Uterus (tissue), 4 donors: ENCODE data around the gene LCK. TPM values are rescaled to one million over a fixed set of nuclear protein-coding genes. Genes with fewer than 3 reads are reported as not detected.
A peak's percentile ranks its signal among the peaks of the same experiment; 100 is the strongest.

ENCODE experiments used
- DNase-seq, 2 donors: peaks; one replicate each; pipeline ENCODE4 v3.0.0-alpha.2; 2019 to 2020
- H3K27ac ChIP-seq, 2 donors: fragments of 200-600 bp; sonication (generic); 1 replicate in 1 of 2; 2 replicates in 1 of 2; pipeline ENCODE4 v1.5.1; 2016 to 2018
- H3K27me3 ChIP-seq, 2 donors: fragments of 200-600 bp; sonication (generic); one replicate each; pipeline ENCODE4 v1.5.1; 2018 to 2019; ENCODE audit warnings: control low read depth in 1 of 2
- H3K36me3 ChIP-seq, 2 donors: fragments of 200-600 bp; sonication (generic); one replicate each; pipeline ENCODE4 v1.5.1; 2019; ENCODE audit warnings: control low read depth in 1 of 2
- H3K4me1 ChIP-seq, 2 donors: fragments of 200-600 bp; sonication (generic); one replicate each; pipeline ENCODE4 v1.5.1; 2018 to 2019; ENCODE audit warnings: control low read depth in 1 of 2
- H3K4me3 ChIP-seq, 2 donors: fragments of 200-600 bp; sonication (generic); 1 replicate in 1 of 2; 2 replicates in 1 of 2; pipeline ENCODE4 v1.5.1; 2018 to 2019; ENCODE audit warnings: mild to moderate bottlenecking in 1 of 2
- H3K9me3 ChIP-seq, 2 donors: fragments of 200-600 bp; sonication (generic); one replicate each; pipeline ENCODE4 v1.5.1; 2019; ENCODE audit warnings: control low read depth in 1 of 2
- POLR2A ChIP-seq, 2 donors: fragments of 450-650 bp; IDR thresholded peaks; one replicate each; pipeline ENCODE4 v1.6.1; 2016; ENCODE audit warnings: antibody characterized with exemption in 2 of 2, mild to moderate bottlenecking in 1 of 2, moderate library complexity in 1 of 2
- intact Hi-C: fragments of 100-400 bp; cut with DNase I; formaldehyde crosslinking; loops from one replicate; pipeline ENCODE4 v1.15.1; 2023; ENCODE audit warnings: low total_unique reads
- small RNA-seq: library from RNA; depleted of rRNA; stranded (forward); fragments of <200 nt; gene quantifications from one replicate; pipeline ENCODE3, GENCODE V24; 2016
- total RNA-seq, 4 donors: library from RNA; depleted of rRNA in 3 of 4; stranded (reverse); fragments of >200 nt in 3 of 4; gene quantifications; one replicate each; pipeline versions ENCODE4 v1.1.0 to v1.2.4, GENCODE V29; 2014 to 2023
- TF ChIP-seq, protein P1 (sequence below), 4 experiments: fragments of 200-600 bp in 2 of 4; fragments of 450-650 bp in 2 of 4; sonication (generic) in 2 of 4; IDR thresholded peaks; one replicate each; pipeline ENCODE4 v1.5.1; 2016 to 2019; ENCODE audit warnings: antibody characterized with exemption in 4 of 4, mild to moderate bottlenecking in 2 of 4, moderate library complexity in 1 of 4
- donor health status: DM: yes; HTN: yes; CAD: no.

Gene LCK
- total RNA-seq, 4 donors from 2014 or later = 0.26 to 2.0 (median 1.4) TPM

DNA sequence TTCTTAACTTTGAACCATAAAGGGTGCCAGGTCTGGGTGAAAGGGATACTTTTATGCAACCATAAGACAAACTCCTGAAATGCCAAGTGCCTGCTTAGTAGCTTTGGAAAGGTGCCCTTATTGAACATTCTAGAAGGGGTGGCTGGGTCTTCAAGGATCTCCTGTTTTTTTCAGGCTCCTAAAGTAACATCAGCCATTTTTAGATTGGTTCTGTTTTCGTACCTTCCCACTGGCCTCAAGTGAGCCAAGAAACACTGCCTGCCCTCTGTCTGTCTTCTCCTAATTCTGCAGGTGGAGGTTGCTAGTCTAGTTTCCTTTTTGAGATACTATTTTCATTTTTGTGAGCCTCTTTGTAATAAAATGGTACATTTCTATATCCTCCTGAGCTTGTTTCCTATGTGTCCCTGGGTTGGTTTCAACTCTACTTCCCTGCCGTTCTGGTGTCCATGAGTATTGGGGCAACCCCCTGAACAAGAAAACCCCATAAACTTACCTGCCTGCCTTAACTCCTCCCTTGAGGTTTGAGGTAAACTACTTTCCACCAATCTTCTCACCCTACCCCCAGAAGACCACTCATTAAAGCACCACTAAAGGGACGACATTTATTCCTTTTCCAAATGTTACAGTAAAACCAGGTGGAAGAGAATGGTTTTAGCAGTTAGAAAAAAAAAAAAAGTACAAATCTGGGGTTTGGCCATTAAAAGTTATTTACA, 82.3 kb downstream of the LCK start:
- intact Hi-C loops = no loop called here
- Histone ChIP-seq H3K36me3 (no peaks in the 10 kb centered on the region), H3K27me3 (no peaks in the 10 kb centered on the region), H3K4me1 (peaks cover 0 to 4% of the 10 kb centered on the region in 2 donors), H3K27ac (no peak overlapping the region), H3K4me3 (no peak overlapping the region), H3K9me3 (no peaks in the 10 kb centered on the region)
- DNase-seq = no peak
- TF ChIP-seq, protein P1, sequence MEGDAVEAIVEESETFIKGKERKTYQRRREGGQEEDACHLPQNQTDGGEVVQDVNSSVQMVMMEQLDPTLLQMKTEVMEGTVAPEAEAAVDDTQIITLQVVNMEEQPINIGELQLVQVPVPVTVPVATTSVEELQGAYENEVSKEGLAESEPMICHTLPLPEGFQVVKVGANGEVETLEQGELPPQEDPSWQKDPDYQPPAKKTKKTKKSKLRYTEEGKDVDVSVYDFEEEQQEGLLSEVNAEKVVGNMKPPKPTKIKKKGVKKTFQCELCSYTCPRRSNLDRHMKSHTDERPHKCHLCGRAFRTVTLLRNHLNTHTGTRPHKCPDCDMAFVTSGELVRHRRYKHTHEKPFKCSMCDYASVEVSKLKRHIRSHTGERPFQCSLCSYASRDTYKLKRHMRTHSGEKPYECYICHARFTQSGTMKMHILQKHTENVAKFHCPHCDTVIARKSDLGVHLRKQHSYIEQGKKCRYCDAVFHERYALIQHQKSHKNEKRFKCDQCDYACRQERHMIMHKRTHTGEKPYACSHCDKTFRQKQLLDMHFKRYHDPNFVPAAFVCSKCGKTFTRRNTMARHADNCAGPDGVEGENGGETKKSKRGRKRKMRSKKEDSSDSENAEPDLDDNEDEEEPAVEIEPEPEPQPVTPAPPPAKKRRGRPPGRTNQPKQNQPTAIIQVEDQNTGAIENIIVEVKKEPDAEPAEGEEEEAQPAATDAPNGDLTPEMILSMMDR (IDR thresholded peaks at IDR 0.05) = no peak
- TF ChIP-seq POLR2A (IDR thresholded peaks at IDR 0.05) = no peak

DNA sequence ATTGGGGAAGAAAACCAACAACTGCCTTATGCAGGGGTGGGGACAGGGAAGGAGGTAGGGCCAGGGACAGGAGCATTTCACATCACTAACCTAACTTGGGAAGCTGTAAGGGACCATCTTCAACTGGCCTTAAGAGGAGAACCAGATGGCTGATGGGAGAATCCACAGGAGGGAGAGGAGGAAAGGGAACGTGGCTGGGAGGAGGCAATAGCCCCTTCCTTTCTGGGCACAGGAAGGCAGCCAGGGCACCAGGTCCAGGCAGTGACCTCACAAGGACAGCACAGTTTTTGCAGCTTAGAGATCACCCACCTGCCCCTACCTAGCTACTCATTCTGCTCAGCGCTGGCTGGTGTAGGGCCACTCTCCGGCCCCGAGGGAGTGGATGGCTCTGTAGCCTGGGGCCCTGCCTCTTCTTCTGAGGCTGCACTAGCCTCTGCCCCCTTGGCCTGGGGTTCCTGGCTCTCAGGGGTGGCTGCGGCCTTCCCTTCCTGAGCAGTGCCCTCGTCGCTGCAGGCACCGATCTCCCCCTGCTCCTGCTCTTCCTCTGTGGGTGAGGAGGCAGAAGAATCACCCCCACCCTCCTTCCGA, 83.3 kb downstream of the LCK start:
- intact Hi-C loops = no loop called here
- no peak for TF ChIP-seq POLR2A (IDR thresholded peaks at IDR 0.05)
- TF ChIP-seq, protein P1 (IDR thresholded peaks at IDR 0.05) = no peak
- Histone ChIP-seq H3K4me1 (peaks cover 0 to 4% of the 10 kb centered on the region in 2 donors), H3K9me3 (no peaks in the 10 kb centered on the region), H3K27me3 (no peaks in the 10 kb centered on the region), H3K36me3 (no peaks in the 10 kb centered on the region), H3K27ac (peak overlapping the region; percentile 72 to 82), H3K4me3 (peak overlapping the region; percentile 45 to 81)
- DNase-seq = no peak

DNA sequence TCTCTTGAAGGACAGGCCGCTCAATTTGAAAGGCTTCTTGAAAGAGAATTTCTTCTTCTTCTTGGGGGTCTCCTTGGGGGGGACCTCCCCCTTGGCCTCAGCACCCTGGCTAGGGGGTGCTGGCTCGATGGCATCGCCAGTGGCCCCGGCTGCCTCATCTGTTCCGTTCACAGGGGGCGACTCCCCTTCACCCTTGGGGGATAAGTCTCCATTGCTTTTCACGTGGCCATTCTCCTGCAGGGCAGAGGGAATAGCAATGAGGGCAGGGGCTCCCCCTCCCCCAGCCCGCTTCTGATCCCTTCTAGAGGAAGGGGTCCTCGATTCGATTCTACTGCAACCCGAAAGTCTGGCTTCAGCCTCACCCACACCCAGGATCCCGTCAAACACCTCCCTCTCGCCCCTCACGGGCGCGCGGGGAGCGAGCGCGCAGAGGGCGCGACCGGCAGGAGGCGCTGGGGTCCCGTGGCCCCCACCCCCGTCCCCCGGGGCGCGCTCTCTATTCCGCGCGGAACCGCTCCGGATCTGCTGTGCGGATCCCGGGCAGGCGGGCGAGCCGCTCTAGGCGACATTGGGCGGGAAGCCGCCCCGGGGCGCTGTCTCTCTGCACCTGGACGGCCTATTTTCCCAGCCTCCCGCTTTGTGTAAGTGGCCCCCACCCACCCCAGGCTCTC, 83.9 kb downstream of the LCK start:
- Histone ChIP-seq H3K4me1 (peaks cover 0 to 4% of the 10 kb centered on the region in 2 donors), H3K4me3 (peak overlapping the region; percentile 45 to 81), H3K36me3 (no peaks in the 10 kb centered on the region), H3K27me3 (no peaks in the 10 kb centered on the region), H3K9me3 (no peaks in the 10 kb centered on the region), H3K27ac (peak overlapping the region; percentile 72 to 82)
- DNase-seq = peak; percentile 58 to 62
- TF ChIP-seq, protein P1 (IDR thresholded peaks at IDR 0.05) = peak; percentile 60 to 90 (median 81)
- peak in 1 of 2 donors; percentile 27 for TF ChIP-seq POLR2A (IDR thresholded peaks at IDR 0.05)
- intact Hi-C loops = no loop called here

- H3K27ac ChIP-seq = peak overlapping the region; percentile 72 to 82
- TF ChIP-seq, protein P1 (IDR thresholded peaks at IDR 0.05) = no peak
- no peak for TF ChIP-seq POLR2A (IDR thresholded peaks at IDR 0.05)
- H3K4me1 ChIP-seq = peaks cover 0 to 4% of the 10 kb centered on the region in 2 donors
- H3K27me3 ChIP-seq = no peaks in the 10 kb centered on the region
- no peak for DNase-seq
- peak overlapping the region; percentile 45 to 81 for H3K4me3 ChIP-seq
- intact Hi-C loops = no loop called here
- H3K9me3 ChIP-seq = no peaks in the 10 kb centered on the region
- no peaks in the 10 kb centered on the region for H3K36me3 ChIP-seq
Measured at GRCh38 chr1:32335535-32335789, 84.4 kb downstream of the LCK start.

Small RNA genes lying within 50 kb of the gene (small RNA-seq; reads per million reads assigned to genes)
- gene RF00017 (not detected), gene RF00019 (not detected)

Other genes with a start within 250 kb of the LCK start
- 100 to 1,000 TPM in 2 of 4 donors, 10 to 100 TPM in 2; 40.9 to 142 (median 96.5) TPM for gene KHDRBS1, start 237.4 kb upstream of the LCK start, total RNA-seq
- 10 to 100 TPM in 1 of 4 donors, 1 to 10 TPM in 2, under 1 TPM in 1; 0.88 to 22.4 (median 3.6) TPM for gene TMEM39B, start 178.3 kb upstream of the LCK start, total RNA-seq
- 10 to 100 TPM; 26.9 to 69.9 (median 38.5) TPM for gene KPNA6, start 143.2 kb upstream of the LCK start, total RNA-seq
- gene TXLNA, start 71.6 kb upstream of the LCK start, total RNA-seq = 10 to 100 TPM; 14.1 to 60.1 (median 40.4) TPM
- gene CCDC28B, start 50.7 kb upstream of the LCK start, total RNA-seq = 10 to 100 TPM in 1 of 4 donors, 1 to 10 TPM in 2, not detected in 1; 3.5 to 21.5 (median 7.4) TPM
- gene IQCC, start 45.6 kb upstream of the LCK start, total RNA-seq = 1 to 10 TPM in 3 of 4 donors, under 1 TPM in 1; 0.51 to 6.8 (median 4.3) TPM
- under 1 TPM in 2 of 4 donors, not detected in 2; 0.26 to 0.62 TPM for gene DCDC2B, start 42.2 kb upstream of the LCK start, total RNA-seq
- gene TMEM234, start 28.9 kb upstream of the LCK start, total RNA-seq = 10 to 100 TPM in 3 of 4 donors, under 1 TPM in 1; 0.59 to 40.8 (median 13.5) TPM
- 100 to 1,000 TPM; 111 to 246 (median 143) TPM for gene EIF3I, start 28.9 kb upstream of the LCK start, total RNA-seq
- 10 to 100 TPM in 2 of 4 donors, 1 to 10 TPM in 1, not detected in 1; 1.2 to 29.0 (median 13.1) TPM for gene FAM167B, start 4.0 kb upstream of the LCK start, total RNA-seq
- gene HDAC1, start 40.8 kb downstream of the LCK start, total RNA-seq = 100 to 1,000 TPM in 1 of 4 donors, 10 to 100 TPM in 3; 27.4 to 161 (median 91.2) TPM
- 10 to 100 TPM; 14.7 to 93.3 (median 53.0) TPM for gene MARCKSL1, start 85.0 kb downstream of the LCK start, total RNA-seq
- gene FAM229A, start 111.2 kb downstream of the LCK start, total RNA-seq = 10 to 100 TPM in 2 of 4 donors, 1 to 10 TPM in 1, not detected in 1; 5.2 to 20.2 (median 14.4) TPM
- gene TSSK3, start 111.3 kb downstream of the LCK start, total RNA-seq = 10 to 100 TPM in 1 of 4 donors, under 1 TPM in 1, not detected in 2; 0.35 to 21.3 TPM
- gene BSDC1, start 143.2 kb downstream of the LCK start, total RNA-seq = 10 to 100 TPM; 25.9 to 77.4 (median 65.2) TPM
- 1 to 10 TPM in 1 of 4 donors, under 1 TPM in 1, not detected in 2; 0.06 to 3.6 TPM for gene ZBTB8B, start 213.8 kb downstream of the LCK start, total RNA-seq